GM21737 (cell line): ENCODE measurements around the gene NEIL3.

Source experiments
- ATAC-seq: cut with Tn5 transposase; IDR thresholded peaks from one replicate; pipeline ENCODE4 v1.9.1; 2021; ENCODE audit warnings: mild to moderate bottlenecking, moderate library complexity; ENCODE audit not compliant: unreplicated experiment

The NEIL3 gene

GRCh38 chr4:177309522-177310371, at the start of gene NEIL3:
NEIL3 (plus strand) TSS chr4:177309874; CDS start chr4:177309954, 80 bp downstream.
- ATAC-seq = peak; percentile 90

- ATAC-seq = no peak
Measured at GRCh38 chr4:177263818-177264217, 45.9 kb upstream of the NEIL3 start.

- ATAC-seq = no peak
Measured at GRCh38 chr4:177264788-177265422, 44.8 kb upstream of the NEIL3 start.

- ATAC-seq = no peak
Measured at GRCh38 chr4:177265729-177266128, 43.9 kb upstream of the NEIL3 start.

GRCh38 chr4:177266506-177266905, 43.2 kb upstream of the NEIL3 start:
- ATAC-seq = no peak

- no peak for ATAC-seq
Measured at GRCh38 chr4:177267911-177268310, 41.8 kb upstream of the NEIL3 start.

GRCh38 chr4:177271091-177271490, 38.6 kb upstream of the NEIL3 start:
- ATAC-seq = no peak

- no peak for ATAC-seq
Measured at GRCh38 chr4:177271915-177272766, 37.5 kb upstream of the NEIL3 start.

- no peak for ATAC-seq
Measured at GRCh38 chr4:177275999-177276398, 33.7 kb upstream of the NEIL3 start.

- no peak for ATAC-seq
Measured at GRCh38 chr4:177281351-177281909, 28.2 kb upstream of the NEIL3 start.

- no peak for ATAC-seq
Measured at GRCh38 chr4:177282284-177282835, 27.3 kb upstream of the NEIL3 start.

GRCh38 chr4:177283167-177283566, 26.5 kb upstream of the NEIL3 start:
- ATAC-seq = no peak

- no peak for ATAC-seq
Measured at GRCh38 chr4:177285953-177286352, 23.7 kb upstream of the NEIL3 start.

GRCh38 chr4:177287255-177287654, 22.4 kb upstream of the NEIL3 start:
- no peak for ATAC-seq

GRCh38 chr4:177288335-177288734, 21.3 kb upstream of the NEIL3 start:
- ATAC-seq = no peak

- no peak for ATAC-seq
Measured at GRCh38 chr4:177290780-177291179, 18.9 kb upstream of the NEIL3 start.

- no peak for ATAC-seq
Measured at GRCh38 chr4:177292171-177292570, 17.5 kb upstream of the NEIL3 start.

- no peak for ATAC-seq
Measured at GRCh38 chr4:177293208-177294033, 16.3 kb upstream of the NEIL3 start.

GRCh38 chr4:177297785-177298391, 11.8 kb upstream of the NEIL3 start:
- ATAC-seq = no peak
